HCT116 (cell line): ENCODE measurements around the gene GCSAM. TPM values are rescaled to one million over a fixed set of nuclear protein-coding genes. Genes with fewer than 3 reads are reported as not detected.
A peak's percentile ranks its signal among the peaks of the same experiment; 100 is the strongest.

Experiments used
- ATAC-seq: fragments of 200-7000 bp; cut with Tn5 transposase; 2 replicates; pipeline ENCODE4 v1.9.1; 2020; ENCODE audit warnings: mild to moderate bottlenecking, moderate library complexity
- BruUV-seq: library from RNA; stranded (reverse); fragments of 400-500 nt; replicated peaks from 2 replicates; lab custom pipeline; 2021; lab: Mats Ljungman, UMichigan
- CTCF ChIA-PET: fragments of 300-600 bp; sonication (Branson Sonifier 250); formaldehyde crosslinking; loops from one replicate; lab custom pipeline; 2021; ENCODE audit warnings: antibody characterized with exemption; lab: Charles Lee
- POLR2A ChIA-PET: fragments of 300-600, 350-600 bp; sonication (Branson Sonifier 250); formaldehyde crosslinking; loops from one replicate; lab custom pipeline; 2021; ENCODE audit warnings: antibody characterized with exemption; lab: Charles Lee
- RAD21 ChIA-PET, 2 experiments: fragments of 300-600 bp; sonication (Branson Sonifier 250); formaldehyde crosslinking; loops; one replicate each; lab custom pipeline; 2023; ENCODE audit warnings: low total read pairs in 2 of 2; ENCODE audit not compliant: uncharacterized antibody in 2 of 2, unreplicated experiment in 2 of 2, low non-redundant PET in 1 of 2; lab: Charles Lee
- DNase-seq: peaks from one replicate; pipeline ENCODE4 v3.0.0-alpha.2; 2010; ENCODE audit warnings: low read depth, low spot score
- H2AFZ ChIP-seq: fragments of 200-600 bp; shearing (Covaris generic), sonication (generic); 2 replicates; pipeline ENCODE4 v1.6.1; 2017; ENCODE audit warnings: low read depth, mixed run types, mixed read lengths, antibody characterized with exemption, low read length; ENCODE audit not compliant: poor library complexity, severe bottlenecking
- H3K27ac ChIP-seq: 2 replicates; pipeline ENCODE4 v1.5.1; 2012; ENCODE audit warnings: low read depth, low read length
- H3K27me3 ChIP-seq: fragments of 200-600 bp; sonication (generic); 2 replicates; pipeline ENCODE4 v1.6.1; 2016; ENCODE audit warnings: mixed run types, low read length, mixed read lengths; ENCODE audit not compliant: insufficient read depth
- H3K36me3 ChIP-seq, 2 experiments: fragments of 200-500 bp in 1 of 2; fragments of 200-600 bp in 1 of 2; sonication (Bioruptor generic) in 1 of 2; sonication (generic) in 1 of 2; 2 replicates each; pipeline versions ENCODE4 v1.5.1 to v1.6.1; 2014 to 2016; ENCODE audit warnings: low read length in 2 of 2, inconsistent platforms in 1 of 2, mixed read lengths in 1 of 2, mixed run types in 1 of 2; ENCODE audit not compliant: insufficient read depth in 2 of 2, control insufficient read depth in 1 of 2
- H3K4me1 ChIP-seq, 2 experiments: fragments of 200-600 bp in 1 of 2; sonication (generic) in 1 of 2; 2 replicates each; pipeline versions ENCODE4 v1.5.1 to v1.6.1; 2012 to 2017; ENCODE audit warnings: low read length in 2 of 2, inconsistent platforms in 1 of 2, mild to moderate bottlenecking in 1 of 2, mixed read lengths in 1 of 2, mixed run types in 1 of 2, moderate library complexity in 1 of 2; ENCODE audit not compliant: insufficient read depth in 2 of 2, control insufficient read depth in 1 of 2
- H3K4me2 ChIP-seq: fragments of 200-600 bp; sonication (generic); 2 replicates; pipeline ENCODE4 v1.6.1; 2017; ENCODE audit warnings: mixed run types, low read length, mixed read lengths
- H3K4me3 ChIP-seq, 2 experiments: fragments of 200-600 bp in 1 of 2; sonication (generic) in 1 of 2; replicated peaks in 1 of 2; 2 replicates each; pipeline ENCODE4 v1.5.1; 2011 to 2016; ENCODE audit warnings: low read length in 2 of 2, control low read depth in 1 of 2, low read depth in 1 of 2, mild to moderate bottlenecking in 1 of 2, mixed read lengths in 1 of 2, mixed run types in 1 of 2
- H3K79me2 ChIP-seq: fragments of 200-600 bp; sonication (generic); 2 replicates; pipeline ENCODE4 v1.6.1; 2017; ENCODE audit warnings: mild to moderate bottlenecking, mixed run types, low read length, moderate library complexity, mixed read lengths; ENCODE audit not compliant: insufficient read depth
- H3K9ac ChIP-seq: fragments of 200-600 bp; sonication (generic); 2 replicates; pipeline ENCODE4 v1.6.1; 2016; ENCODE audit warnings: low read length, mixed read lengths
- H3K9me2 ChIP-seq: fragments of 200-600 bp; sonication (generic), shearing (Covaris generic); 2 replicates; pipeline ENCODE4 v1.6.1; 2017; ENCODE audit warnings: mixed run types, mild to moderate bottlenecking, moderate library complexity; ENCODE audit not compliant: insufficient read depth
- H3K9me3 ChIP-seq, 2 experiments: fragments of 200-500 bp in 1 of 2; fragments of 200-600 bp in 1 of 2; sonication (Bioruptor generic) in 1 of 2; sonication (generic) in 1 of 2; 2 replicates each; pipeline ENCODE4 v1.6.1; 2014 to 2017; ENCODE audit warnings: low read length in 2 of 2, mixed read lengths in 2 of 2, inconsistent platforms in 1 of 2, low read depth in 1 of 2, mild to moderate bottlenecking in 1 of 2, mixed run types in 1 of 2, moderate library complexity in 1 of 2; ENCODE audit not compliant: control insufficient read depth in 1 of 2, insufficient read depth in 1 of 2
- H4K20me1 ChIP-seq: fragments of 200-600 bp; sonication (generic), shearing (Covaris generic); 2 replicates; pipeline ENCODE4 v1.6.1; 2017; ENCODE audit warnings: mixed run types, mild to moderate bottlenecking, moderate library complexity; ENCODE audit not compliant: insufficient read depth
- ELF1 ChIP-seq: IDR thresholded peaks from 2 replicates; pipeline ENCODE4 v1.6.1; 2012; ENCODE audit warnings: low read depth, borderline replicate concordance
- EZH2 ChIP-seq: fragments of 200-600 bp; sonication (generic); IDR thresholded peaks from 2 replicates; pipeline ENCODE4 v1.6.1; 2017; ENCODE audit warnings: antibody characterized with exemption, mixed run types
- FOSL1 ChIP-seq: IDR thresholded peaks from 2 replicates; pipeline ENCODE4 v1.6.1; 2012; ENCODE audit warnings: low read depth
- MAX ChIP-seq: IDR thresholded peaks from 2 replicates; pipeline ENCODE4 v1.6.1; 2012
- POLR2A ChIP-seq: IDR thresholded peaks from 2 replicates; pipeline ENCODE4 v1.7.0; 2011; ENCODE audit warnings: borderline replicate concordance; ENCODE audit not compliant: insufficient read depth, insufficient read length; ENCODE audit errors: extremely low read depth
- REST ChIP-seq: IDR thresholded peaks from 2 replicates; pipeline ENCODE4 v1.6.1; 2012; ENCODE audit warnings: low read depth
- SIN3A ChIP-seq: IDR thresholded peaks from 2 replicates; pipeline ENCODE4 v1.6.1; 2012; ENCODE audit warnings: low read depth
- SRF ChIP-seq: IDR thresholded peaks from 2 replicates; pipeline ENCODE4 v1.6.1; 2012; ENCODE audit warnings: low read depth
- TCF7L2 ChIP-seq: IDR thresholded peaks from 2 replicates; pipeline ENCODE4 v1.7.0; 2011; ENCODE audit warnings: borderline replicate concordance, inconsistent platforms; ENCODE audit not compliant: insufficient read depth, insufficient read length; ENCODE audit errors: extremely low read depth
- intact Hi-C: fragments of 100-400 bp; cut with micrococcal nuclease; formaldehyde crosslinking; loops from 2 replicates; pipeline ENCODE4 v1.10.0; 2022
- total RNA-seq: library from RNA; stranded (reverse); gene quantifications from one replicate; pipeline ENCODE4 v1.2.1, GENCODE V29; 2021; ENCODE audit not compliant: unreplicated experiment

The GCSAM gene
- total RNA-seq, 1 experiment from 2014 or later, result not detected

GRCh38 chr3:112086076-112086854 lies 46.8 kb downstream of the GCSAM start, which contains the start of gene C3orf52 (continued):
- no peak for TF ChIP-seq EZH2
- TF ChIP-seq POLR2A, result no peak
- no peak for TF ChIP-seq FOSL1
- TF ChIP-seq SRF, result no peak
- peak; percentile 85 for TF ChIP-seq SIN3A

GRCh38 chr3:112085735-112086075 lies 47.3 kb downstream of the GCSAM start:
- CTCF ChIA-PET, result interaction anchor here (1.6 kb wide), 1 partner anchor 26 kb away, joined by 4 read pairs; no protein-coding TSS in a partner anchor
- peaks cover 0 to 5% of the 10 kb centered on the region in 2 experiments; a peak in 1 of 4 replicates for H3K36me3 ChIP-seq
- peaks cover 39% of the 10 kb centered on the region for H3K79me2 ChIP-seq
- TF ChIP-seq TCF7L2 (no peak), MAX (no peak), ELF1 (no peak), REST (no peak), SRF (no peak), SIN3A (no peak)
- TF ChIP-seq, all 23 proteins: peak for 0
- Histone ChIP-seq H3K4me3 (peak overlapping the region; percentile 55 to 73), H3K4me2 (peak overlapping the region; percentile 88), H2AFZ (peak overlapping the region; percentile 85), H3K27ac (peak overlapping the region; percentile 66; the same call in 1 of the 2 replicates), H3K27me3 (no peaks in the 10 kb centered on the region), H3K9me2 (no peaks in the 10 kb centered on the region), H3K9ac (peak overlapping the region; percentile 74), H3K4me1 (peaks cover 23 to 35% of the 10 kb centered on the region in 2 experiments), H3K9me3 (no peaks in the 10 kb centered on the region), H4K20me1 (no peaks in the 10 kb centered on the region)
- intact Hi-C loops, result no loop called here
- POLR2A ChIA-PET, result no interaction called here
- peak; percentile 19 for ATAC-seq
- BruUV-seq, result TSS peak; percentile 78
- RAD21 ChIA-PET, result no interaction called here
- no peak for DNase-seq
